ENCODE results near the gene CLMN.

Gene CLMN

DNA sequence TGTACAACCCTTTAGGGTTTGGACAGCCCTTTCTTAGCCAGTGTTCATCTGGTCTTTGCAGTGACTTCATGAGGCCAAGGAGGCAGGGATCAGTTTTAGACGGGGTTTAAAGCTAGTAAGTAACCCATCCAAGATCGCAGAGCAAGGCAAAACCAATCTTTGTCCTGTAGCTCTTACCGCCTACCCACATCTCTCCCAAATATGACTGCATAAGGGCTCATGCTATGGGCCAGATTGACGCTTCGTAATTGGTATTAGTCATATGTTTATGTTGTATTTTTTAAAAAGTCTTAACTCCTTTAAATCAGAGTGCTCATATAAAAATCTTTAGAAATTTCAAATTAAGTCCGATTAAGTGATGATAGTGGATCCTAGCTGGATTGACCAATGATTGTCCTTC lies 3.7 kb upstream of the CLMN start:
- H3K4me3 ChIP-seq (ENCODE audit: low read depth, low read length), result no peak overlapping the region
- TF ChIP-seq CTCF (IDR thresholded peaks at IDR 0.05; ENCODE audit: borderline replicate concordance, insufficient read depth, low read depth, low read length), result no peak

- no peak for TF ChIP-seq CTCF (IDR thresholded peaks at IDR 0.05; ENCODE audit: borderline replicate concordance, insufficient read depth, low read depth, low read length)
- no peak overlapping the region for H3K4me3 ChIP-seq (ENCODE audit: low read depth, low read length)
Measured at GRCh38 chr14:95322651-95323050, 2.9 kb upstream of the CLMN start.

DNA sequence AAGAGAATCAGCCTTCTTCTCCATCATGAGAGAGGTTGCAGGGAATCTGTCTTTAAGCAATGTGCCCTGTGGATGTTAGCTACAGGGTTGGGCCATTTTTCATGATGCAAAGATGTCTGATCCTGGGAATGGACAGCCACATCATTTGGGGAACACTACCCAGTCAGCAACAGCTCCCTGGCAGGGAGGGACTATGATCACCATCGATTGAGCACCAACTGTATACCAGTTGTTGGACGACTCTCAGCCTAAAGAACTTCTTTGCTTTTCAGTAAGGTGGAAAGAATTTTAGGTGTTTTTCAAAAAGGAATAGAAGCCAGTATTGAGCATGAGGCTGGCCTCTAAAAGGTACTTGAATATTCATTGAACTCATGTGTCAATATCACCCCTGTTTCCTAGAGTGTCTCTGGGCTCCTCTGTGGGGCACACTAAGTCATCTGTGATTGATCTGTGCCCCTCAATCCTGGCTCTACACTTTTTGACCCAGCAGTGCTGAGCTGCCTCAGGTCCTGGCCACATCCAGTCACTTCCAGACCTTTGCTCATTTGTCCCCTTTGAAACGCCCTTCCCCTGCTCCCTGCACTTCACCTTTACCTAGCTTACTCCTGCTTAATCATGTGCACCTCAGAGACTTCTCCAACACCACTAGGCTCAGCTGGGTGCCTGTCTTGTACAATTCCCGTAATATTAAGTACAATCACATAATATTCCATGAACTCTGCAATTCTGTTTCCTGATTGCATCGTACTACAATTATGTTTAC lies 2.2 kb upstream of the CLMN start:
- no peak for TF ChIP-seq CTCF (IDR thresholded peaks at IDR 0.05; ENCODE audit: borderline replicate concordance, insufficient read depth, low read depth, low read length)

DNA sequence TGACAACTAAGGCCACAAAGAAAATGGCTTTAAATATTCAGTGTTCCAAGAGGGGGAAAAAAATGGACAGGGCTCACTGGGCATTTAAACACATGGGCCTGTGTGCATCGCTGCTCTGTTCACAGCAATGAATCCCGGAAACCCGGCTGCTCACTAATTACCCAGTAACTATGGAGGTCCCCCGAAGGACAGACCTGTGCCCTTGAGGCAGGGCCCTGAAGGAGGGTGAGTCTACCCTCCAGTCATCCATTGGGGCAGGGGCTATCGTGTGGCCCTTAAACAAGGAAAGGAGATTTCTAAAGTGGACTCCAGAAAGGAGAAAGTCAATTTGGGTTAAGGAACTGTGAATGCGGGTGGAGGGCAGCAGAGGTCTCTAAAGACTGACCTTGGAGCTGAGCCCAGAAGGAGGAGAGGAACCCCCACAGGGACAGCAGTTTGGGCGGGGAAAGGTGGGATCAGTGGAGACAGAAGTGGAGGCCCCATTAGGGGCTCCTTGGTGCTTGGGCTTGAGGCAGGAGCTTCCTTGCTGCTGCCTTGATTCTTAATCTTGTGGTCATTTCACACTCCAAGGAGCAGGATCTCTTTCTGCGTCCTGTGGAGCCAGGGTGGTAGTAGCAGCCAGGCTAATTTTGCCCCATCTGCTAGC lies 1.4 kb upstream of the CLMN start:
- TF ChIP-seq CTCF (IDR thresholded peaks at IDR 0.05; ENCODE audit: borderline replicate concordance, insufficient read depth, low read depth, low read length), result no peak
- no peak overlapping the region for H3K4me3 ChIP-seq (ENCODE audit: low read depth, low read length)

More for the DNA sequence above, 2.2 kb upstream of the CLMN start:
- H3K4me3 ChIP-seq (ENCODE audit: low read depth, low read length), result no peak overlapping the region

DNA sequence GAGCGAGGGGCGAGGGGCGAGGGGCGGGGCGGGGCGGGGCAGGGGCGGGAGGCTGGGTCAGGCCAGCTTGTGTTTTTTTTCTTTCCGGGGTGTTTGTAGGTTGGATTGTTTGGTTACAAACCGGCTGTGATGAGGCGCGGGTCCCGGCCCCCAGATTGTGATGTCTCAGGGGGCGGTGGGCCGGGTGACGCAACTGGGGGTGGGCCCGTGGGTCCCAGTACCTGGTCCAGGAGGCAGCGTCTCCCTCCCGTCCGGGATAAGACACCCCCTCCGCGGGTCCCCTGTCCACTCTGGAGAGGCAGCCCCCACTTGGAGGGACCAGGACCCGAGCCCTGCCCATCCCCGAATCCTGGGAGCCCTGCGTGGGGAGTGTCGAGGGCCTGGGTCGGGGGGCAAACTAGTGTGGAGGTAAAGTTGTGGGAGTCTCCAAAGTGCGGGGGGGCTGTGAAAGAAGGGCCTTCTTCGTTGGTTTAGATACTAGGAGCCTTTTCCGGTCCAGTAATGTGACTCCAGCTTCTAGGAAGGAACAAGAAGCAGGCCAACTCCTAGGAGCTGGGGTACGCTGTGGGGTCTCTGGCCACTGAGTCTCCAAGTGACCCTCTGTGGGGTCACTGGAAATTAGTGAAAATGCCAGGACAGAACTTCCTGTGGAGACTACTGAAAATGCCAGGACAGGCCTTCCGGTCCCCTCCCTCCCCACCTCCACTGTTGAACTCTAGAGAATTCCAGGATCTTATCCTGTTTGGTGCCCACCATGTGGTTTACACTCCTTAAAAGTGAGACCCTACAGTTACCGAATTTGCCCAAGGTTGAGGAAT lies 579 bp upstream of the CLMN start:
- peak overlapping the region; percentile 36 for H3K4me3 ChIP-seq (ENCODE audit: low read depth, low read length)
- TF ChIP-seq CTCF (IDR thresholded peaks at IDR 0.05; ENCODE audit: borderline replicate concordance, insufficient read depth, low read depth, low read length), result no peak

- no peak for TF ChIP-seq CTCF (IDR thresholded peaks at IDR 0.05; ENCODE audit: borderline replicate concordance, insufficient read depth, low read depth, low read length)
- peak overlapping the region; percentile 56 for H3K4me3 ChIP-seq (ENCODE audit: low read depth, low read length)
Measured at GRCh38 chr14:95318399-95319311, 1.1 kb downstream of the CLMN start.

Measured in GM12875 (cell line).